Kidney (tissue), 14 donors: ENCODE results near the gene IMMP2L. TPM values are rescaled to one million over a fixed set of nuclear protein-coding genes. Genes with fewer than 3 reads are reported as not detected.

Source experiments
- DNase-seq, 5 donors: peaks; one replicate each; pipeline ENCODE4 v3.0.0-alpha.2; 2013 to 2020
- FAIRE-seq: peaks from 2 replicates; lab custom pipeline; 2012; peaks lifted over from hg19 to GRCh38; lab: Jason Lieb, UNC
- H3K27ac ChIP-seq, 2 donors: one replicate each; pipeline ENCODE4 v1.7.0; 2013; ENCODE audit warnings: low read depth in 2 of 2, low read length in 2 of 2, inconsistent platforms in 1 of 2
- H3K27me3 ChIP-seq: one replicate; pipeline ENCODE4 v1.7.1; 2013; ENCODE audit warnings: low read length, inconsistent platforms; ENCODE audit not compliant: control insufficient read depth, insufficient read depth
- H3K36me3 ChIP-seq, 3 donors: one replicate each; pipeline versions ENCODE4 v1.7.0 to v1.7.1; 2013; ENCODE audit warnings: low read length in 3 of 3, control low read depth in 1 of 3, inconsistent platforms in 1 of 3; ENCODE audit not compliant: insufficient read depth in 3 of 3, control insufficient read depth in 2 of 3
- H3K4me1 ChIP-seq, 3 donors: one replicate each; pipeline versions ENCODE4 v1.7.0 to v1.7.1; 2013; ENCODE audit warnings: low read length in 3 of 3, inconsistent platforms in 1 of 3, low read depth in 1 of 3; ENCODE audit not compliant: control insufficient read depth in 2 of 3, insufficient read depth in 2 of 3
- H3K4me3 ChIP-seq, 3 donors: one replicate each; pipeline versions ENCODE4 v1.7.0 to v1.8.1; 2013; ENCODE audit warnings: low read length in 3 of 3, control low read depth in 1 of 3, inconsistent platforms in 1 of 3
- H3K9ac ChIP-seq, 3 donors: one replicate each; pipeline versions ENCODE4 v1.7.0 to v1.7.1; 2013; ENCODE audit warnings: low read length in 3 of 3, control low read depth in 1 of 3, inconsistent platforms in 1 of 3
- H3K9me3 ChIP-seq, 3 donors: one replicate each; pipeline versions ENCODE4 v1.7.0 to v1.7.1; 2013; ENCODE audit warnings: low read length in 3 of 3, control low read depth in 1 of 3, inconsistent platforms in 1 of 3; ENCODE audit not compliant: control insufficient read depth in 2 of 3, insufficient read depth in 1 of 3
- intact Hi-C: fragments of 100-400 bp; cut with DNase I; formaldehyde crosslinking; loops from one replicate; pipeline ENCODE4 v1.11.1; 2022
- polyA plus RNA-seq: library from polyadenylated mRNA; stranded (reverse); fragments of 350-450 nt; fragmentation: Illumina TruSeq; extraction: RNeasy Lipid Tissue Mini Kit (QIAGEN cat#74804); gene quantifications from one replicate; pipeline ENCODE4 v1.2.3, GENCODE V29; 2014; ENCODE audit warnings: low read depth, low replicate concordance; ENCODE audit not compliant: insufficient read depth
- total RNA-seq: library from RNA; stranded (reverse); fragmentation: NEBNext Ultra II Directional; extraction: Animal tissue kit (Norgen Biotek cat#: 25700); gene quantifications from one replicate; pipeline ENCODE4 v1.2.1, GENCODE V29; 2021
- TF ChIP-seq, protein P1 (sequence below): IDR thresholded peaks from 3 replicates; pipeline ENCODE4 v1.5.1; 2012; ENCODE audit warnings: mild to moderate bottlenecking, moderate library complexity, borderline replicate concordance; ENCODE audit not compliant: insufficient read depth; ENCODE audit errors: extremely low read depth
- donor health status: control.
- donor health status: control.
- donor health status: control.
- donor health status: control.
- donor health status: control.
- donor health status: DM: yes; HTN: yes; CAD: no.
- donor health status: Normal renal cell carcinoma (clear cell type).

Gene IMMP2L
- total and polyA plus RNA-seq, 2 donors from 2014 or later = 46.4 to 52.1 TPM

DNA sequence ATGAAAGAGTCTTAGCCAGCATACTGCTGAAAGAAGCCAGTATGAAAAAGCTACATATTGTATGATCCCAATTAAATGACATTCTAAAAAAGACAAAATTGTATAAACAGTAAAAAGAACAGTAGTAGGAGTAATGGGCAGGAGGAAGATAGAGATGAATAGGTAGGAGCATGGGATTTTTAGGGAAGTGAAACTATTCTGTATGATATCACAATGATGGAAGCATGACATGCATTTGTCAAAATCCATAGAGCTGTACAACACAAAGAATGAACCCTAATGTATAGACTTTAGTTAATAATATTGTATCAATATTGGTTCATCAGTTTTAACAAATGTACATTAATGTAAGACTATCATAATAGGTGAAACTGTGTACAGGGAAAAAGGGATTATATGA, 147.9 kb downstream of the IMMP2L start:
- TF ChIP-seq, protein P1, sequence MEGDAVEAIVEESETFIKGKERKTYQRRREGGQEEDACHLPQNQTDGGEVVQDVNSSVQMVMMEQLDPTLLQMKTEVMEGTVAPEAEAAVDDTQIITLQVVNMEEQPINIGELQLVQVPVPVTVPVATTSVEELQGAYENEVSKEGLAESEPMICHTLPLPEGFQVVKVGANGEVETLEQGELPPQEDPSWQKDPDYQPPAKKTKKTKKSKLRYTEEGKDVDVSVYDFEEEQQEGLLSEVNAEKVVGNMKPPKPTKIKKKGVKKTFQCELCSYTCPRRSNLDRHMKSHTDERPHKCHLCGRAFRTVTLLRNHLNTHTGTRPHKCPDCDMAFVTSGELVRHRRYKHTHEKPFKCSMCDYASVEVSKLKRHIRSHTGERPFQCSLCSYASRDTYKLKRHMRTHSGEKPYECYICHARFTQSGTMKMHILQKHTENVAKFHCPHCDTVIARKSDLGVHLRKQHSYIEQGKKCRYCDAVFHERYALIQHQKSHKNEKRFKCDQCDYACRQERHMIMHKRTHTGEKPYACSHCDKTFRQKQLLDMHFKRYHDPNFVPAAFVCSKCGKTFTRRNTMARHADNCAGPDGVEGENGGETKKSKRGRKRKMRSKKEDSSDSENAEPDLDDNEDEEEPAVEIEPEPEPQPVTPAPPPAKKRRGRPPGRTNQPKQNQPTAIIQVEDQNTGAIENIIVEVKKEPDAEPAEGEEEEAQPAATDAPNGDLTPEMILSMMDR = no peak
- Histone ChIP-seq H3K36me3 (no peaks in the 10 kb centered on the region), H3K27me3 (no peaks in the 10 kb centered on the region), H3K27ac (no peak overlapping the region), H3K4me3 (no peak overlapping the region), H3K4me1 (no peaks in the 10 kb centered on the region), H3K9ac (no peak overlapping the region), H3K9me3 (no peaks in the 10 kb centered on the region)
- no peak for FAIRE-seq
- intact Hi-C loops = no loop called here
- no peak for DNase-seq

DNA sequence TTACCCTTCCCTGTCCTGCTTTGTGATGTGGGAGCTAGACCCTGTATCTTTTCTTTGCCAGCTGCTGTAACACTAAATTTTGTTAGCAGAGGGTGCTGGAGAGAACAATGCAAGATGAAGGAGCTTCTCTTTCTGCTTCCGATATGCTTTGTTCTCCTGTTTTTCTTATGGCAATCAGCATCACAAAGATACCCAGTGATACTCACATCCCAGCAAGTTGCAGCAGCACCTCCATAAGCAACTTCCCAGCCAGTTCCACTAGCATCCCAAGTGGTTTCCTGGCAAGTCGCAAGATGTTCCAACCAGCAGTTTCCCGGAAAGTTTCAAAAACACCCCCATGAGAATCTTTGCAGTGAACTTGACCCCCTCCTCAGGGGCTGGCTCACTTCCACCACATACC, 148.6 kb downstream of the IMMP2L start:
- H3K36me3 ChIP-seq = no peaks in the 10 kb centered on the region
- no peak overlapping the region for H3K4me3 ChIP-seq
- no peak overlapping the region for H3K9ac ChIP-seq
- H3K9me3 ChIP-seq = no peaks in the 10 kb centered on the region
- TF ChIP-seq, protein P1 = no peak
- FAIRE-seq (no peak), DNase-seq (no peak)
- intact Hi-C loops = no loop called here
- no peak overlapping the region for H3K27ac ChIP-seq
- H3K27me3 ChIP-seq = no peaks in the 10 kb centered on the region
- H3K4me1 ChIP-seq = peaks cover 0 to 2% (median 0%) of the 10 kb centered on the region in 3 donors

DNA sequence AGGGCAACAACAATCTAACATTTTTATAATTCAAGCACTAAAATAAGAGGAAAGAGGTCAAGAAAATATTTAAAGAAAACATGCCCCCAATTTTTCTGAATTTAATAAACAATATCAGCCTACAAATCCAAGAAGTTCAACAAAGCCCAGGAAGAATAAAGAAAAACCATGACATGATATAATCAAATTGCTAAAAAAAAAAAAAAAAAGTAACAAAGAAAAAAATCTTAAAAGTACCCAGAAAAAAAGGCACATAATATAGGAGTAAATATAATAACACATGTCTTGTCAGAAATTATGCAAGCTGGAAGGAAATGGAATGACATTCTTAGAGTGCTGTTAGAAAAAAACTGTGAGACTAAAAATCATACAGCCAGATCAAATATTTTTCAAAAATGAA, 151.4 kb downstream of the IMMP2L start:
- intact Hi-C loops = no loop called here
- no peak for FAIRE-seq
- no peaks in the 10 kb centered on the region for H3K36me3 ChIP-seq
- H3K4me1 ChIP-seq = peaks cover 0 to 5% (median 0%) of the 10 kb centered on the region in 3 donors
- H3K9me3 ChIP-seq = no peaks in the 10 kb centered on the region
- no peaks in the 10 kb centered on the region for H3K27me3 ChIP-seq
- TF ChIP-seq, protein P1 = no peak
- DNase-seq = no peak
- H3K4me3 ChIP-seq = no peak overlapping the region
- H3K27ac ChIP-seq = no peak overlapping the region
- H3K9ac ChIP-seq = no peak overlapping the region
